ENCODE measurements around the gene ZEB1. TPM values are rescaled to one million over a fixed set of nuclear protein-coding genes. Genes with fewer than 3 reads are reported as not detected.

Gene ZEB1
- total and polyA plus RNA-seq, 2 of the 4 experiments (the other 2 are of a cell fraction) = 23.7 to 108 TPM

DNA sequence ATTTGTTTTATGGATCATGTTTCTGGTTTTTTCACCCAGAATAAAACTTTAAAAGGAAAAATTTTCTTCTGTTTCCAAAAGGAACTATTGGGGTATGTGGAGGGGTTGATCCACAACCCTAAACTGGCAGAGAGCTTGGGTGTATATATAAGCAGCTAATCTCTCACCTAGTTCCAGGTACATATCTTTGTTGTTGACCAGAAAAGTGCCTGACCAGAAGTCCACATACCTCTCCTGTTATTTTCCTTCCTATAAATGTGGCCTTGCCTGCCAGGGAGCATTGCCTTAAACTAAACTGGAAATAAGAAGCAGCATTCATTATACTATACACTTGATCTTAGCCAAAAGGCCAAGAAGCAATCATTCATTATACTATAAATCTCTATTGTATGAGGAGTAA, 112.0 kb downstream of the ZEB1 start:
- H3K18ac ChIP-seq (ENCODE audit: low read depth, low read length) = no peak overlapping the region
- H4K5ac ChIP-seq (ENCODE audit: low read depth, low read length) = no peak overlapping the region
- H3K27ac ChIP-seq (ENCODE audit: insufficient read depth, low read length) = no peak overlapping the region
- no peak overlapping the region for H3K4ac ChIP-seq (ENCODE audit: low read depth, low read length)
- no peak overlapping the region for H2BK5ac ChIP-seq (ENCODE audit: low read depth, low read length, poor library complexity, severe bottlenecking)
- H4K91ac ChIP-seq (ENCODE audit: insufficient read depth, low read depth, low read length) = no peak overlapping the region
- H3K36me3 ChIP-seq (ENCODE audit: control insufficient read depth, insufficient read depth, low read length) = peaks cover 3% of the 10 kb centered on the region; the same call in 1 of the 2 replicates
- H2AFZ ChIP-seq (replicated peaks; ENCODE audit: low read length, poor library complexity) = no peak overlapping the region
- no peaks in the 10 kb centered on the region for H3K27me3 ChIP-seq (ENCODE audit: control insufficient read depth, insufficient read depth, low read length)
- peaks cover 22 to 55% of the 10 kb centered on the region in 2 experiments for H3K79me1 ChIP-seq (ENCODE audit: low read depth in 1 of 2, low read length in 2 of 2)
- dilution Hi-C loops (cut with HindIII; ENCODE audit: low sequenced_read_pairs, unreplicated experiment) = no loop called here
- peaks cover 4% of the 10 kb centered on the region for H3K9me3 ChIP-seq (ENCODE audit: control insufficient read depth, insufficient read depth, low read length)
- ChIA-PET CTCF (no interaction called here), POLR2A (ENCODE audit: unreplicated experiment) (no interaction called here)
- no peak overlapping the region for H3K23ac ChIP-seq (ENCODE audit: low read depth, low read length)
- no peak for TF ChIP-seq CHD1 (IDR thresholded peaks at IDR 0.05; ENCODE audit: low read depth, low read length)
- no peak for TF ChIP-seq FOS (IDR thresholded peaks at IDR 0.05; ENCODE audit: low read depth, low read length)
- TF ChIP-seq POLR2A (IDR thresholded peaks at IDR 0.05; ENCODE audit: low read depth, low read length) = no peak
- TF ChIP-seq MAZ (IDR thresholded peaks at IDR 0.05; ENCODE audit: borderline replicate concordance, low read depth, low read length) = no peak
- no peak for TF ChIP-seq RCOR1 (IDR thresholded peaks at IDR 0.05; ENCODE audit: insufficient replicate concordance, low read length)
- H2AK9ac ChIP-seq (replicated peaks; ENCODE audit: low read depth, low read length, poor library complexity) = no peak overlapping the region
- DNase-seq = no peak
- H3K14ac ChIP-seq (replicated peaks; ENCODE audit: low read depth, low read length) = no peak overlapping the region; the same call in 1 of the 2 replicates
- peaks cover 85% of the 10 kb centered on the region for H4K20me1 ChIP-seq (ENCODE audit: insufficient read depth, low read length)
- no peak overlapping the region for H2BK20ac ChIP-seq (ENCODE audit: low read depth, low read length)
- no peak overlapping the region for H3K9ac ChIP-seq (ENCODE audit: low read depth, low read length)
- H3K4me3 ChIP-seq (ENCODE audit: insufficient read depth, low read depth, low read length) = no peak overlapping the region
- in situ Hi-C loops (cut with MboI; ENCODE audit: low sequenced_read_pairs) = no loop called here
- BruUV-seq (replicated peaks) = no TSS peak
- H3K4me1 ChIP-seq (ENCODE audit: control insufficient read depth, insufficient read depth, low read length) = no peaks in the 10 kb centered on the region; the same call in 1 of the 2 replicates
- ATAC-seq (ENCODE audit: low read depth) = no peak
- no peak overlapping the region for H2BK15ac ChIP-seq (ENCODE audit: low read depth, low read length)
- H4K8ac ChIP-seq (ENCODE audit: low read depth in 2 of 2, low read length in 2 of 2) = no peak overlapping the region
- H3K9me1 ChIP-seq (ENCODE audit: insufficient read depth, low read length) = peaks cover 5% of the 10 kb centered on the region; the same call in 1 of the 2 replicates
- H3K4me2 ChIP-seq (ENCODE audit: low read depth, low read length) = no peak overlapping the region
- no peak overlapping the region for H2BK120ac ChIP-seq (ENCODE audit: low read depth, low read length)
- no peak overlapping the region for H3K56ac ChIP-seq (ENCODE audit: extremely low read depth, insufficient read depth, low read length)
- intact Hi-C loops (cut with micrococcal nuclease) = no loop called here
- H2AK5ac ChIP-seq (ENCODE audit: low read depth, low read length) = no peak overlapping the region
